ENCODE results near the gene HSPBP1. TPM values are rescaled to one million over a fixed set of nuclear protein-coding genes. Genes with fewer than 3 reads are reported as not detected.

Gene HSPBP1
- 77.4 and 77.8 TPM in 2 replicates for total RNA-seq (2014; rRNA removed; shearing (Covaris generic))
- polyA plus RNA-seq (2015; cell fraction: cytosol; rRNA removed) = 78.2 and 87.4 TPM in 2 replicates
- polyA plus RNA-seq (2015; cell fraction: nucleus; rRNA removed) = 77.3 and 78.5 TPM in 2 replicates

DNA sequence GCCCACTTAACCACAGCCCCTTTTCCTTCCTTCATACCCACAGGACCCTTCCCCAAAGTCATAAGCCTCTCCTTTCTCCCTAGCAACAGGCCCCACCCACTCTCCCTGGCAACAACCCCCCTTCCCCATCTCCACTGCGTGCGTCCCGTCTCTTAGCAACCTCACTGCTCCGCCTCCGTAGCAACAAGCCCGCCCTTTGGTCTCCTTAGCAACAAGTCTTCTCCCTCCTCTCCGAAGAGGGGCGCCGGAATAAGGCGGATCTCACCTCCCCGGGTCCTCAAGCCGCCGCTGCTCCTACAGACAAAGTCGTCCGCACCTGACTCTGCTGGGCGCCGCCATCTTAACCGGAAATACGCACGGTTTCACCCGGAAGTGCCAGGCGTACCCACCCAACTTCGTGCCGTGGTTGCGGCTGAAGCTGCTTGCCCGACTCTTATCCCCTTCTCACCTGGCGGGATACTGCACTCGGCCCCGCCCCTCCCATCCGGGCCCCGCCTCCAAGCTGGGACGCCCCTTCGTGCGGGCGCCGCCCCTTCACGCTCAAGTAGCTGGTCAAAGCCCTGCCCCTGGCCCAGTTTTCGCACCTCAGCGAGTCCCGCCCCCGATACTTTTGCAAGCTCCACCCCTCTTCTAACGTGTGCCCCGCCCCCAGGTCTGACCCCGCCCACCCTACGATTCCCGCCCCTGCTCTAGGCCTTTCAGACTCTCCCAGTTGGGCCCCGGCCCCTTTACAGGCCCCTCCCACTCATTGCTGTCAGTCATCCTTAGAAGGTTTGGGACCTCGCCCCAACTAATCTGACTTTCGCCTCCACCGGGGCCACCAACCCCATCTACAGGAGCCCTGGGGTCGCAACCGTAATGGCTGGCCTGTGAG lies at the start of gene HSPBP1:
HSPBP1 (minus strand) TSS at position 341 of the 874 bp plus-strand sequence. CDS start 502 bp downstream, outside the sequence.
- DNase-seq (ENCODE audit: low read depth) = peak; percentile 97

GRCh38 chr19:55328774-55329318 lies 48.9 kb upstream of the HSPBP1 start:
- DNase-seq (ENCODE audit: low read depth) = peak; percentile 38

DNA sequence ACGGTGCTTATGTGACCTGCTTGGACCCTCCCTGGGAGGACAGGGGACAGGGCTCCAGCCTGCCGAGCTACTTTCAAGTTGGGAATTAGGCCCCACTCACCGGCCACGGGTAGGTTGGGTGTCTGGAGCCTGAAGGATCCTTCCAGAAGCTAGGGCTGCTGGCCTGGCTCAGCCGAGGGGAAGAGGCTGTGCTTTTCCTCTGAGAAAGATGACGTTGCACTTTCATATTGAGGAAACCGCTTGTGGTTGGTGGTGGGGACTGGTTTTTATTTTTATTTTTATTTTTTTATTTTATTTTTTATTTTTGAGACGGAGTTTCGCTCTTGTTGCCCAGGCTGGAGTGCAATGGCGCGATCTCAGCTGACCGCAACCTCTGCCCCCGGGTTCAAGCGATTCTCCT lies 45.3 kb upstream of the HSPBP1 start, which contains the start of gene TMEM150B:
TMEM150B (minus strand) TSS at position 170 of the 400 bp plus-strand sequence. CDS start 4,305 bp downstream, outside the sequence.
- DNase-seq (ENCODE audit: low read depth) = no peak

DNA sequence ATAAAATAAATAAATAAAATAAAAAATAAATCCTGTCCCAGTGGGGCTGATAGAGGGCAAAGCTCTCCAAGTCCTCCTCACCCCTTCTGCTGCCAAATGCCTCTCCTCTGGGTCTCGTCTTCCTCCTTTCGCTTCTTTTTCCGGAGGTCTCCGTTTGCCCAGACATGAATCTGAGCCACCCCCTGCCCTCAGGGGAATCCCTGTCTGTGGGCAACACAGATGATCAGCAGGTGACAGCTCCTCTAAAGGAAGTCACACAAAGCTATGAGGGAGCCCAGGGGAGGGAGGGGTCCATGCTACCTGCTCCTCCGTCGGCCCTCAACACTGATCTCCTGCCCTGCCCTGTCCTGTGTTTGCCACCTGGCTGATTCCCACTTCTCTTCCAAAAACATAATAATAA lies 44.8 kb upstream of the HSPBP1 start:
- DNase-seq (ENCODE audit: low read depth) = no peak

GRCh38 chr19:55322204-55322885 lies 42.4 kb upstream of the HSPBP1 start:
- DNase-seq (ENCODE audit: low read depth) = no peak

GRCh38 chr19:55321466-55322137 lies 41.7 kb upstream of the HSPBP1 start:
- no peak for DNase-seq (ENCODE audit: low read depth)

GRCh38 chr19:55320844-55321419 lies 41.0 kb upstream of the HSPBP1 start:
- DNase-seq (ENCODE audit: low read depth) = no peak

GRCh38 chr19:55319785-55320184 lies 39.9 kb upstream of the HSPBP1 start:
- DNase-seq (ENCODE audit: low read depth) = peak; percentile 41

- no peak for DNase-seq (ENCODE audit: low read depth)
These were observed 36.7 kb upstream of the HSPBP1 start for GRCh38 chr19:55316646-55317045.

DNA sequence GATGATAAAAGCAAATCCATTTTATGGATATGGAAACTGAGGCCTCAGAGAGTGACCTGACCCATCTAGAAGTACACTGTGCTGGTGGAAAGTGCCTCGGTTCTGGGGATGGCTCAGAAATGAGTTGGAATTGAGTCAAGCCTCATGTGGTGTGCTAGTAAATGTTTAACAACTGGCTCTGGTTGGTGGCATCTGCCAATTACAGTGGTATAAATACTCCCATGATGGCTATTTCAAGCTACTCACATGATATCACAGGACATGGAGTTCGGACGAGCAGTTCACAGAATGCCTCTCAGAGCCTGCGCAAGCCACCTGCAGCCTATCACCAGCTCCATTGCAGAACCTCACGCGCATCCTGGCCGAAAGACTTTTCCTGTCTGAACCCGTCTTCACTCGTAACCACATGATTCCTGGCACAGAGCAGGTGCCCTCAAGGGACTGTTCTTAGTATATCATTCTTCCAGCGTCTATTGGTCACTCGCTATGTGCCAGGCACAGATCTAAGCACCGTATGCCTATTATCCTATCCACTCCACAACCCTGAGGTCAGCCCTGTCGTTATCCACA lies 36.1 kb upstream of the HSPBP1 start:
- DNase-seq (ENCODE audit: low read depth) = no peak

GRCh38 chr19:55314396-55314795 lies 34.5 kb upstream of the HSPBP1 start:
- no peak for DNase-seq (ENCODE audit: low read depth)

DNA sequence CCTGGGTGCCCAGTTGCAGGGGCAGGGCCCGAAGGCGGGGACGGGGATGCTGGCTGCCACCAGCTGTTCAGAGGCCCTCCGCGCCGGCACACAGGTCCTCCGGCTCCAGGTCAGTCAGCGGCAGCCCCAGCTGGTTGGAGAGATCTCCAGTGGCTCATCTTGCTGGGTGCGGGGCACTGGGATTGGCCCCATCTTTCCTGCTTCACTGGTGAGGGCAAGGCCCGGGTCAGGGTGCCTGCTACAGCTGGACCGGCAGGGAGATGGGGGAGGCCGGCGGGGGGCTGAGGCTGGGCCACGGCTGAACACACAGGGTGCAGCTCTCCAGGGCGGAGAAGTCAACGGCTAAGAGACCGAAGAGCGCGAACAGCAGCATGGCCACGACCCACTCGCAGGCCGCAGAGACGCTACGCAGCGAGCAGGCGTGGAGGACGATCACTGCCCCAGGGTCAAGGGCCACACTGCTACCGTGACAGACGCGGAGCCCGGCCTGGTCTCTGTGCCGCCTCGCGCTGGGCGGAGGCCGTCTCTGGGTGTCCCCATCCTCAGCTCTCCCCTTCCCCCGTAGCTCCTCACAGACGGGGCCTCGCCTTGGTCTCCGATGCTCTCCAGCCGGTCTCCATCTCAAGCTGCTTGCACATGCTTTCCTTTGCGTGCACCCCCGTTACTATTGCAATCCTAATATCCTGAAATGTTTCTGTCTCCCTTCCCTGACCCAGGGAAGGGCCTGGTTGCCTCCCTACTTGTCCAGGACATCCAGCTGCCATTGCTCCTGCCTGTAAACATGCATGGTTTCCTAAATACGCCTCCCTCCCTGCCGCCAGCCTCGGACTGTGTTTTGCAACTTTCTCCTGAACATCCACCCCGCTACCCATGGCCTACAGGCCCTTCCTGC lies 33.0 kb upstream of the HSPBP1 start:
- no peak for DNase-seq (ENCODE audit: low read depth)

DNA sequence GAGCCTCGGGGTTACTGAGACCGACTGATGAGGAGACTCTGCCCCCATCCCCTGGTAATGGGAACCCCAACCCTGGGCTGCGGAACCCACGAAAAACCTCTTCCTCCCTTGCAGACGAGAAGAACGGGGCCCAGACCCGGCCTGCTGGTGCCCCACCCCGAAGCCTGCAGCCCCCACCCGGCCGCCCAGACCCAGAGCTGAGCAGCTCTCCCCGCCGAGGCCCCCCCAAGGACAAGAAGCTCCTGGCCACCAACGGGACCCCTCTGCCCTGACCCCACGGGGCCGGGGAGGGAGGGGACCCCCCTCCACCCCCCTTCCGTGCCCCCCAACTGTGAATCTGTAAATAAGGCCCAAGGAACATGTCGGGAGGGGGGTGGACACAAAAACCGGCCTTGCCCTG lies 31.9 kb upstream of the HSPBP1 start:
- DNase-seq (ENCODE audit: low read depth) = no peak

- no peak for DNase-seq (ENCODE audit: low read depth)
These were observed 31.5 kb upstream of the HSPBP1 start for GRCh38 chr19:55311397-55311796.

DNA sequence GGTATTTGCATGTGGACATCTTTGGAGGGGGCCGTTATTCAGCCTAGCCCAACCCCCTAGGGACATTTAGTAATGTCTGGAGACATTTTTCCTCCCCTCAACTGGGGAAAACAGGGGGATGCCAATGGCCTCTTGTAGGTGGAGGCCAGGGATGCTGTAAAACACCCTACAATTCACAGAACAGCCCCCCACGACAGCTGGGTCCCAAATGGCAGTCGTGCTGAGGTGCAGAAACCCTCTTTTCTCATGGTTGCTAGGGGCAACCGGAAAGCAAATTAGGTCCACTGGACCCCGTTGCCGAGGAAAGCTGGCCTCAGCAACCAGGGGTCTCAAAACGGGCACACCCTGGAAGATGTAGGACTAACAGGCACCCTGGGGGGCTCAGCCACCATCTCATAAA lies 30.6 kb upstream of the HSPBP1 start:
- DNase-seq (ENCODE audit: low read depth) = no peak

DNA sequence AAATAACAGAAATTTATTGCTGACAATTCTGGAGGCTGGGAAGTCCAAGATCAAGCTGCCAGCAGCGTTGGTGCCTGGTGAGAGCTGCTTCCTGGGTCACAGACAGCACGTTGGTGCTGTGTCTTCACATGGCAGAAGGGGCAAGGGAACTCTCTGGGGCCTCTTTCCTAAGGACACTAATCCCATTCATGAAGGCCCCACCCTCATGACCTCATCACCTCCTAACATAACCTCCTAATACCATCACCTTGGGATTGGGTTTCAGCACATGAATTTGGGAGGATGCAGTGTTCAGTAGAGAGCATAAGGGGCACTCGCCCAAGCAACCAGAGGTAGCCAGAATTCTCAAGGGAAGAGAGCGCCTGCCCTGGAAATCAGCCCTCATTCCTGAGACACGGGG lies 29.5 kb upstream of the HSPBP1 start:
- no peak for DNase-seq (ENCODE audit: low read depth)

GRCh38 chr19:55308281-55308680 lies 28.4 kb upstream of the HSPBP1 start:
- DNase-seq (ENCODE audit: low read depth) = no peak

DNA sequence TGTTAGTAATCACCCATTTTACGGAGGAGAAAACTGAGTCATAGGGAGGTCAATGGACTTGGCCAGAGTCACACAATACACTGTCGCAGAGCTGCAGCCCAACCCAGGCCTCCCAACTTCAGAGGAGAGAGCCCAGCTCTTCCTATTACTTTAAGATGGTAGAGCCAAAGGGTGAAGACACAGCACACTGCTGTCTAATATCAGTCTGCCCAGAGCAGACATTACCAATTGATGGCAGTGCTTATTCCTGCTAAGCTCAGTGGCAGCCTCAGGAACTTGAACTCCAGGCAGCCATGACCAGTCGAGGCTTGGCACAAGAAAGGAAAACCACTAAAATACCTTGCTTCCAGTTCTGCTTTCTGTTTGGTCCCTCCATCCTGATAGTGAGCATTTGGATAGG lies 26.8 kb upstream of the HSPBP1 start:
- no peak for DNase-seq (ENCODE audit: low read depth)

DNA sequence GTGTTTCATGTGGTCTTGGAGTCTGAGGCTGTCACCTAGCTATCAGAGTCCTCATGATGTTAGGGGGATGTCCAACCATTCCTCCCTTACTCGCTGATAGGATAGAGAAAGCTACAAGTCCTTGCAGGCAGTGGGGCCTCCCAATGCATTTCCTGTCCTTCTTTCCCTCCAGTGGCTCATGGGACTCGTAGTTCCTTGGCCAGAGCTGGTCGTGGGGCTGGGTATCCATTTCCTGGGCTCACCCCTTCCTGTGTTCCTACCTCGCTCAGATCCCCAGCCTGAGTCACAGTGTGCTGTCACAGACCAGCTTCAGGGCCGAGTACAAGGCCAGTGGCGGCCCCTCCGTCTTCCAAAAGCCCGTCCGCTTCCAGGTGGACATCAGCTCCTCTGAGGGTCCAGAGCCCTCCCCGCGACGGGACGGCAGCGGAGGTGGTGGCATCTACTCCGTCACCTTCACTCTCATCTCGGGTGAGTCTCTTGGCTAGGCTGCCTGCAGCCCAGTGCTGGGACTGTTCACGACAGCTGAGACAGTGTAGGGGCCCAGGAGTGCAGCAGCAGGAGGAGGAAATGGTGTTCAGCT lies 26.2 kb upstream of the HSPBP1 start:
- DNase-seq (ENCODE audit: low read depth) = peak; percentile 64
